SU-DHL-6 (cell line): Measurements from ENCODE around the gene A3GALT2.

Source experiments
- H2AFZ ChIP-seq: fragments of 200-600 bp; sonication (generic); 2 replicates; pipeline ENCODE4 v1.6.1; 2014; ENCODE audit warnings: low read depth, mild to moderate bottlenecking, moderate library complexity, mixed read lengths, antibody characterized with exemption, low read length; ENCODE audit not compliant: severe bottlenecking
- H3F3A ChIP-seq: fragments of 200-600 bp; shearing (Covaris generic); 2 replicates; pipeline ENCODE4 v1.6.0; 2016; ENCODE audit warnings: antibody characterized with exemption, mild to moderate bottlenecking; ENCODE audit not compliant: insufficient read depth
- H3K27ac ChIP-seq: fragments of 200-600 bp; sonication (generic); 2 replicates; pipeline ENCODE4 v1.5.1; 2016; ENCODE audit warnings: low read depth, mild to moderate bottlenecking, low read length, moderate library complexity, mixed read lengths
- H3K27me3 ChIP-seq: fragments of 200-600 bp; sonication (generic), shearing (Covaris generic); 2 replicates; pipeline ENCODE4 v1.6.0; 2014; ENCODE audit warnings: mild to moderate bottlenecking, low read length
- H3K36me3 ChIP-seq: fragments of 200-600 bp; sonication (generic); 2 replicates; pipeline ENCODE4 v1.6.1; 2014; ENCODE audit warnings: mild to moderate bottlenecking, low read length, mixed read lengths
- H3K4me2 ChIP-seq: fragments of 300-600, 200-600 bp; shearing (Covaris generic), sonication (generic); 2 replicates; pipeline ENCODE4 v1.6.0; 2014; ENCODE audit warnings: low read length, low read depth, mild to moderate bottlenecking; ENCODE audit not compliant: poor library complexity, severe bottlenecking
- H3K4me3 ChIP-seq: fragments of 200-600 bp; sonication (generic); 2 replicates; pipeline ENCODE4 v1.5.1; 2014; ENCODE audit warnings: antibody characterized with exemption, low read length, mild to moderate bottlenecking, mixed read lengths; ENCODE audit not compliant: insufficient read depth, poor library complexity, severe bottlenecking
- H3K79me2 ChIP-seq: fragments of 200-600 bp; sonication (generic); 2 replicates; pipeline ENCODE4 v1.6.1; 2014; ENCODE audit warnings: mild to moderate bottlenecking, low read length, moderate library complexity; ENCODE audit not compliant: insufficient read depth
- H3K9ac ChIP-seq: fragments of 200-600 bp; sonication (generic); 2 replicates; pipeline ENCODE4 v1.7.0; 2014; ENCODE audit warnings: mild to moderate bottlenecking, low read length
- H3K9me2 ChIP-seq: fragments of 200-600 bp; sonication (generic); replicated peaks from 2 replicates; pipeline ENCODE4 v1.6.1; 2014; ENCODE audit warnings: low read length; ENCODE audit not compliant: insufficient read depth
- H3K9me3 ChIP-seq: fragments of 200-600 bp; sonication (generic); 2 replicates; pipeline ENCODE4 v1.6.1; 2014; ENCODE audit warnings: low read length, mixed read lengths; ENCODE audit not compliant: insufficient read depth
- H4K20me1 ChIP-seq: fragments of 200-600 bp; sonication (generic); 2 replicates; pipeline ENCODE4 v1.6.1; 2014; ENCODE audit warnings: low read depth, mild to moderate bottlenecking, antibody characterized with exemption, low read length, moderate library complexity, mixed read lengths
- EZH2phosphoT487 ChIP-seq: fragments of 200-600 bp; sonication (generic), shearing (Covaris generic); conservative IDR thresholded peaks from 2 replicates; pipeline ENCODE4 v1.6.1; 2018; ENCODE audit warnings: mild to moderate bottlenecking, antibody characterized with exemption, low read length, moderate library complexity, mixed read lengths
- TF ChIP-seq, protein P1 (sequence below): fragments of 200-600 bp; sonication (generic); IDR thresholded peaks from one replicate; pipeline ENCODE4 v1.5.1; 2017; ENCODE audit warnings: antibody characterized with exemption, mild to moderate bottlenecking, low read length, moderate library complexity; ENCODE audit not compliant: insufficient read depth, poor library complexity, severe bottlenecking

Gene A3GALT2

DNA sequence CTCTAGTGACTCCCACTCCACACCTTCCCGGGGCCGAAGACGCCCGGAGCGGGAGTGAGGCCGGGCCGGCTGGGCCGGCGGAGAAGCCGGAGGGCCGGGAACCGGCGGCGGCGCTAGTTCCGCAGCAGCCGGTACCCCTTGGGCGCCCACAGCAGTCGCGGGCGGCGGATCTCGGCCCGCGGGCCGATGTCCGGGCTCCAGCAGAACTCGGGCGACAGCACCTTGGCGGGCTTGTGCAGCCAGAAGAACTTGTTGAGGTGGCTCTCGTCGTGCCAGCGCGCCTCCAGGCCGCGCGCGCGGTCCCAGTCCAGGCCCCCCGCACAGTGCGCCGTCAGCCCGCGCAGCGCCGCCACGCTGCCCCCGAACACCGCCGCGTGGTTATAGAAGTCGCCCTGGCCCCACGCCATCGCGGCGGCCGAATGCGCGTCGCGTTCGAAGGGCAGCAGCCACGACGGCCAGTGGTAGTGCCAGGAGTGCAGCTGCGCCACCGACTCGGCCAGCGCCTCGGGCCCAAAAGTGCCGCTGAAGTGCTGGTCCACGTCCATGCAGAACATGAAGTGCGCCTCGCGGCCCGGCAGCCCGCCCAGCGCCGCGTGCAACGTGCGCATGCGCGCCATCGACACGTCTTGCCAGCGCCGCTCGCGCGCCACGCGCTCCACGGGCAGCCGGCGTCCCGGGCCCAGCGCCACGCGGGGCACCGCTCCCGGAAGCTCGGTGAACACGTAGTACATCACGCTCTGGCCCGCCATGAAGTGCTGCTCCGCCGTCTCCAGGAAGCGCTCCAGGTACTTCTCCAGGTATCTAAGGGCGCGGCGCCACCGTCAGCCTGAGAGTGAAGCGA lies 14.0 kb downstream of the A3GALT2 start:
- TF ChIP-seq, protein P1, sequence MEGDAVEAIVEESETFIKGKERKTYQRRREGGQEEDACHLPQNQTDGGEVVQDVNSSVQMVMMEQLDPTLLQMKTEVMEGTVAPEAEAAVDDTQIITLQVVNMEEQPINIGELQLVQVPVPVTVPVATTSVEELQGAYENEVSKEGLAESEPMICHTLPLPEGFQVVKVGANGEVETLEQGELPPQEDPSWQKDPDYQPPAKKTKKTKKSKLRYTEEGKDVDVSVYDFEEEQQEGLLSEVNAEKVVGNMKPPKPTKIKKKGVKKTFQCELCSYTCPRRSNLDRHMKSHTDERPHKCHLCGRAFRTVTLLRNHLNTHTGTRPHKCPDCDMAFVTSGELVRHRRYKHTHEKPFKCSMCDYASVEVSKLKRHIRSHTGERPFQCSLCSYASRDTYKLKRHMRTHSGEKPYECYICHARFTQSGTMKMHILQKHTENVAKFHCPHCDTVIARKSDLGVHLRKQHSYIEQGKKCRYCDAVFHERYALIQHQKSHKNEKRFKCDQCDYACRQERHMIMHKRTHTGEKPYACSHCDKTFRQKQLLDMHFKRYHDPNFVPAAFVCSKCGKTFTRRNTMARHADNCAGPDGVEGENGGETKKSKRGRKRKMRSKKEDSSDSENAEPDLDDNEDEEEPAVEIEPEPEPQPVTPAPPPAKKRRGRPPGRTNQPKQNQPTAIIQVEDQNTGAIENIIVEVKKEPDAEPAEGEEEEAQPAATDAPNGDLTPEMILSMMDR = no peak
- TF ChIP-seq EZH2phosphoT487 = no peak
- Histone ChIP-seq H3K9ac (no peak overlapping the region), H3F3A (no peaks in the 10 kb centered on the region), H3K36me3 (no peaks in the 10 kb centered on the region), H3K27ac (no peak overlapping the region), H3K4me2 (no peak overlapping the region), H3K79me2 (no peaks in the 10 kb centered on the region), H2AFZ (no peak overlapping the region), H4K20me1 (no peaks in the 10 kb centered on the region), H3K27me3 (no peaks in the 10 kb centered on the region), H3K4me3 (no peak overlapping the region), H3K9me3 (no peaks in the 10 kb centered on the region), H3K9me2 (no peaks in the 10 kb centered on the region)

DNA sequence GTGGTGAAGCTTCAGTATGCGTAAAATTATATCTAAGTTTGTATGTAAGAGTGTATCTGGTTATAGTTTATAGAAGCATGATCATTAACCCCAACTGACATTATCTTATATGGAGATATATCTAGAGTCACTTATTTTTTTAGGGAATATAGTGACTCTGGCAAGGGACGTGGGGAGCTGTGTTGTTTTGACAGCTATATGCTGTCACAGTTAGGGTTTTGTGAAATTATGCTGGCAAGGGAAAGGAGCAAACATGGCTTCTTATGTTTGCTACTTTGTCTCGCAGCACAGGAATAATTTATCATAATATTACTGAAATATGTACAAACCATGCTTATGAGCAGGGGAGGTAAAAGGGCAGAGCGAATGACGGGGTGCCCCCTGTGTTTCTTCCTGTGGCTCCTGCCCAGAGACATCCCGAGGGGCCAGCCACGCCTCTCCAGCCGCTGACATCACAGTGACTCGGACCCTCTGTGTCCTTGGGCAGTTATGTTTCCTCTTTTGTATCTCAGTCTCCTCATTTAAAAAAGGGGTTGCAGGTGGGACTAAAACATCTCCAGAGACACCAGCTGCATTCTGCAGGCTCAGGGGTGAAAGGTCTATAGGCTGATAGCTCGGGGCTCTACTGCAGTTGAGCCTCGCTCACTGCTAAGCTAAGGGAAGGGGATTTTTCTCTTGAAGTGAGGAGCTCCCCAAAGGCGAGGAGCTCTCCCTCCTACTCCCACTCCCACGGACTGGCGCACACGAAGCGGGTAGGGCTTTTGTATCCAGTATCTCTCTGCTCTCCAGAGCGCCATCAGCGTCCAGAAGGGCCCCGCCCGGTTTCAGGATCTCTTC lies 14.9 kb downstream of the A3GALT2 start:
- no peaks in the 10 kb centered on the region for H3K36me3 ChIP-seq
- no peak overlapping the region for H3K4me3 ChIP-seq
- no peak overlapping the region for H3K9ac ChIP-seq
- no peaks in the 10 kb centered on the region for H3K9me2 ChIP-seq
- no peaks in the 10 kb centered on the region for H3K9me3 ChIP-seq
- no peaks in the 10 kb centered on the region for H3K27me3 ChIP-seq
- no peak overlapping the region for H2AFZ ChIP-seq
- H4K20me1 ChIP-seq = no peaks in the 10 kb centered on the region
- H3K27ac ChIP-seq = no peak overlapping the region
- no peak for TF ChIP-seq EZH2phosphoT487
- TF ChIP-seq, protein P1 = no peak
- no peaks in the 10 kb centered on the region for H3F3A ChIP-seq
- no peaks in the 10 kb centered on the region for H3K79me2 ChIP-seq
- H3K4me2 ChIP-seq = no peak overlapping the region

GRCh38 chr1:33305016-33305415 lies 15.9 kb downstream of the A3GALT2 start:
- no peak overlapping the region for H3K4me2 ChIP-seq
- H3K9me2 ChIP-seq = no peaks in the 10 kb centered on the region
- H3K27me3 ChIP-seq = no peaks in the 10 kb centered on the region
- no peaks in the 10 kb centered on the region for H3K36me3 ChIP-seq
- H3F3A ChIP-seq = no peaks in the 10 kb centered on the region
- no peaks in the 10 kb centered on the region for H3K9me3 ChIP-seq
- H3K4me3 ChIP-seq = no peak overlapping the region
- no peaks in the 10 kb centered on the region for H3K79me2 ChIP-seq
- H2AFZ ChIP-seq = no peak overlapping the region
- TF ChIP-seq EZH2phosphoT487 = no peak
- TF ChIP-seq, protein P1 = no peak
- no peak overlapping the region for H3K9ac ChIP-seq
- H3K27ac ChIP-seq = no peak overlapping the region
- H4K20me1 ChIP-seq = no peaks in the 10 kb centered on the region
